ENCODE measurements around the gene TRAF2. TPM values are rescaled to one million over a fixed set of nuclear protein-coding genes. Genes with fewer than 3 reads are reported as not detected.

TRAF2 gene
- total and polyA plus RNA-seq, 2 of the 13 experiments (the other 11 are each of a cell fraction or from before 2014, with no cell fraction given), result 12.4 to 13.6 TPM

DNA sequence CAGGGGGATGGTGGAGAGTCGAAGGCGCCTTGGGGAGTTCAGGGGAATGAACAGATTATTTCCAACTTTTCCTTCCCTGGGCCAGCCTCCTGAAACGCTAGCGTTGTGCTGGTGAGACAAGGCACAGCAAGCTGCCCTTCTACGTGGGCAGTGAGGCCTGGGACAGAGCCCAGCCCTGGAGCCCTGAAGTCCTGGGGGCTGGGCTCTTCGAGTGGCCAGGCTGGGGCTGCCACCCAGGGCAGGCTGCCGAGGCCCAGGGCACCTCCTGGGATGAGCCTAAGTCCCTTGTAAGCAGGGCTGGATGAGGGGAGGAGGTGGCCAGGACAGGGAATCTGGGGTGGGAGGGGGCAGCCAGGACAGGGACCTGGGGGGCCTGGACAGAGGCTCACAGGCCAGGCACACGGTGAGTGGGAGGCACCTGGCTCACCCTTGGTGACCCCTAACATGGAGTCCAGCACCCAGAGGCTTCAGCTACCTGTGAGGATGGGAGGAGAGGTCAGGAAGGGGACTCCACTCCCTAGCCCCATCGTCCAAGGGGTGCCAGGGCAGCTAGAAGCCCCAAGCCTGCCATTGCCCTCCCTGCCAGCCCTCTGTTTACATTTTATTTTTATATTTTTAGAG is 64.5 kb downstream of the TRAF2 start (continued):
- TF ChIP-seq RORA (CRISPR knock-in tag; IDR thresholded peaks at IDR 0.05) (no peak), NCOR1 (IDR thresholded peaks at IDR 0.05; ENCODE audit: borderline replicate concordance, low read length) (no peak), BORCS8-MEF2B (CRISPR knock-in tag; IDR thresholded peaks at IDR 0.05) (no peak), ZNF362 (CRISPR knock-in tag; IDR thresholded peaks at IDR 0.05; ENCODE audit: borderline replicate concordance) (no peak), KDM3A (CRISPR knock-in tag; IDR thresholded peaks at IDR 0.05; ENCODE audit: low read depth) (no peak), ZNF670 (CRISPR knock-in tag; IDR thresholded peaks at IDR 0.05; ENCODE audit: borderline replicate concordance) (no peak), ZNF691 (CRISPR knock-in tag; IDR thresholded peaks at IDR 0.05; ENCODE audit: borderline replicate concordance, low read depth) (no peak), ZNF589 (CRISPR knock-in tag; conservative IDR thresholded peaks at IDR 0.05) (peak; percentile 41; the same call in 1 of the 2 replicates), ZNF503 (CRISPR knock-in tag; IDR thresholded peaks at IDR 0.05) (no peak), NPAS2 (CRISPR knock-in tag; IDR thresholded peaks at IDR 0.05; ENCODE audit: borderline replicate concordance) (no peak), ZNF781 (CRISPR knock-in tag; IDR thresholded peaks at IDR 0.05; ENCODE audit: borderline replicate concordance, not compliant biosample characterization) (no peak), ZNF205 (CRISPR knock-in tag; IDR thresholded peaks at IDR 0.05) (no peak), ETV6 (CRISPR knock-in tag; conservative IDR thresholded peaks at IDR 0.05) (no peak), HMGXB4 (CRISPR knock-in tag; IDR thresholded peaks at IDR 0.05; ENCODE audit: borderline replicate concordance in 1 of 2, low read depth in 1 of 2) (no peak), ADNP (CRISPR knock-in tag; IDR thresholded peaks at IDR 0.05) (no peak), ZNF629 (CRISPR knock-in tag; conservative IDR thresholded peaks at IDR 0.05) (no peak), AGO2 (optimal IDR thresholded peaks at IDR 0.05; ENCODE audit: low read depth, low read length) (peak; percentile 72)
- TF ChIP-seq, protein P1, sequence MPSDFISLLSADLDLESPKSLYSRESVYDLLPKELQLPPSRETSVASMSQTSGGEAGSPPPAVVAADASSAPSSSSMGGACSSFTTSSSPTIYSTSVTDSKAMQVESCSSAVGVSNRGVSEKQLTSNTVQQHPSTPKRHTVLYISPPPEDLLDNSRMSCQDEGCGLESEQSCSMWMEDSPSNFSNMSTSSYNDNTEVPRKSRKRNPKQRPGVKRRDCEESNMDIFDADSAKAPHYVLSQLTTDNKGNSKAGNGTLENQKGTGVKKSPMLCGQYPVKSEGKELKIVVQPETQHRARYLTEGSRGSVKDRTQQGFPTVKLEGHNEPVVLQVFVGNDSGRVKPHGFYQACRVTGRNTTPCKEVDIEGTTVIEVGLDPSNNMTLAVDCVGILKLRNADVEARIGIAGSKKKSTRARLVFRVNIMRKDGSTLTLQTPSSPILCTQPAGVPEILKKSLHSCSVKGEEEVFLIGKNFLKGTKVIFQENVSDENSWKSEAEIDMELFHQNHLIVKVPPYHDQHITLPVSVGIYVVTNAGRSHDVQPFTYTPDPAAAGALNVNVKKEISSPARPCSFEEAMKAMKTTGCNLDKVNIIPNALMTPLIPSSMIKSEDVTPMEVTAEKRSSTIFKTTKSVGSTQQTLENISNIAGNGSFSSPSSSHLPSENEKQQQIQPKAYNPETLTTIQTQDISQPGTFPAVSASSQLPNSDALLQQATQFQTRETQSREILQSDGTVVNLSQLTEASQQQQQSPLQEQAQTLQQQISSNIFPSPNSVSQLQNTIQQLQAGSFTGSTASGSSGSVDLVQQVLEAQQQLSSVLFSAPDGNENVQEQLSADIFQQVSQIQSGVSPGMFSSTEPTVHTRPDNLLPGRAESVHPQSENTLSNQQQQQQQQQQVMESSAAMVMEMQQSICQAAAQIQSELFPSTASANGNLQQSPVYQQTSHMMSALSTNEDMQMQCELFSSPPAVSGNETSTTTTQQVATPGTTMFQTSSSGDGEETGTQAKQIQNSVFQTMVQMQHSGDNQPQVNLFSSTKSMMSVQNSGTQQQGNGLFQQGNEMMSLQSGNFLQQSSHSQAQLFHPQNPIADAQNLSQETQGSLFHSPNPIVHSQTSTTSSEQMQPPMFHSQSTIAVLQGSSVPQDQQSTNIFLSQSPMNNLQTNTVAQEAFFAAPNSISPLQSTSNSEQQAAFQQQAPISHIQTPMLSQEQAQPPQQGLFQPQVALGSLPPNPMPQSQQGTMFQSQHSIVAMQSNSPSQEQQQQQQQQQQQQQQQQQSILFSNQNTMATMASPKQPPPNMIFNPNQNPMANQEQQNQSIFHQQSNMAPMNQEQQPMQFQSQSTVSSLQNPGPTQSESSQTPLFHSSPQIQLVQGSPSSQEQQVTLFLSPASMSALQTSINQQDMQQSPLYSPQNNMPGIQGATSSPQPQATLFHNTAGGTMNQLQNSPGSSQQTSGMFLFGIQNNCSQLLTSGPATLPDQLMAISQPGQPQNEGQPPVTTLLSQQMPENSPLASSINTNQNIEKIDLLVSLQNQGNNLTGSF (CRISPR knock-in tag; IDR thresholded peaks at IDR 0.05), result no peak
